Gastroesophageal sphincter (tissue), 3 donors: ENCODE data around the gene HTR5A.

ENCODE experiments used
- POLR2A ChIP-seq, 2 donors: fragments of 450-650 bp; IDR thresholded peaks; one replicate each; pipeline ENCODE4 v1.6.1; 2017; ENCODE audit warnings: antibody characterized with exemption in 2 of 2, mild to moderate bottlenecking in 2 of 2, moderate library complexity in 1 of 2
- POLR2AphosphoS5 ChIP-seq: sonication (generic); formaldehyde crosslinking; IDR thresholded peaks from one replicate; pipeline ENCODE4 v1.6.1; 2017; ENCODE audit warnings: antibody characterized with exemption
- TF ChIP-seq, protein P1 (sequence below), 4 experiments: fragments of 200-600 bp in 2 of 4; fragments of 450-650 bp in 2 of 4; sonication (generic) in 1 of 4; IDR thresholded peaks; one replicate each; pipeline ENCODE4 v1.5.1; 2017 to 2019; ENCODE audit warnings: antibody characterized with exemption in 4 of 4, mild to moderate bottlenecking in 2 of 4, moderate library complexity in 2 of 4

DNA sequence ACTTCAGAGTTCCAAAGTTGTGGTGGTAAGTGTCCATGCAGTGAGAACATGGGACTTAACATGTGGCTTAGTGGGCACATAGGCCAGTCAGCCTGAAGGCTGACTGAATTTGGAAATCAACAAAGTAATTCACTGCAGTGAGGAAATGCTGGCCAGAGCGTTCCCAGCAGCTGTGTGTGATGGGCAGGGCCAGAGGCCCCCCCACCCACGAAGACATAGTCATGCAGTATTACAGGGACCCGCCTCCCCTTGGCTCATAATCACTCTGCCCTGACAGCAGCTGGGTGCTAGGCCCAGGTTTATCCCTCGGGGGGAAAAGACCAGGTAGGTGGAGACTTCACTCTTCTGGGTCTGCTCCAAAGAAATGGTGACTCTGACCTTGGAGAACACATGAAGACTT lies 33.7 kb downstream of the HTR5A start:
- TF ChIP-seq, protein P1, sequence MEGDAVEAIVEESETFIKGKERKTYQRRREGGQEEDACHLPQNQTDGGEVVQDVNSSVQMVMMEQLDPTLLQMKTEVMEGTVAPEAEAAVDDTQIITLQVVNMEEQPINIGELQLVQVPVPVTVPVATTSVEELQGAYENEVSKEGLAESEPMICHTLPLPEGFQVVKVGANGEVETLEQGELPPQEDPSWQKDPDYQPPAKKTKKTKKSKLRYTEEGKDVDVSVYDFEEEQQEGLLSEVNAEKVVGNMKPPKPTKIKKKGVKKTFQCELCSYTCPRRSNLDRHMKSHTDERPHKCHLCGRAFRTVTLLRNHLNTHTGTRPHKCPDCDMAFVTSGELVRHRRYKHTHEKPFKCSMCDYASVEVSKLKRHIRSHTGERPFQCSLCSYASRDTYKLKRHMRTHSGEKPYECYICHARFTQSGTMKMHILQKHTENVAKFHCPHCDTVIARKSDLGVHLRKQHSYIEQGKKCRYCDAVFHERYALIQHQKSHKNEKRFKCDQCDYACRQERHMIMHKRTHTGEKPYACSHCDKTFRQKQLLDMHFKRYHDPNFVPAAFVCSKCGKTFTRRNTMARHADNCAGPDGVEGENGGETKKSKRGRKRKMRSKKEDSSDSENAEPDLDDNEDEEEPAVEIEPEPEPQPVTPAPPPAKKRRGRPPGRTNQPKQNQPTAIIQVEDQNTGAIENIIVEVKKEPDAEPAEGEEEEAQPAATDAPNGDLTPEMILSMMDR (IDR thresholded peaks at IDR 0.05): no peak
- no peak for TF ChIP-seq POLR2A (IDR thresholded peaks at IDR 0.05)
- no peak for TF ChIP-seq POLR2AphosphoS5
